ENCODE measurements around the gene MPHOSPH9.

- no peak for TF ChIP-seq EZH2 (IDR thresholded peaks at IDR 0.05; ENCODE audit: low read length, missing control alignments)
- TF ChIP-seq CTCF (conservative IDR thresholded peaks at IDR 0.05 in 1 of 2, IDR thresholded peaks at IDR 0.05 in 1 of 2; ENCODE audit: low read depth in 1 of 2, low read length in 2 of 2), result no peak
These were observed 80.1 kb downstream of the MPHOSPH9 start for GRCh38 chr12:123152833-123153232.
